Measurements from ENCODE around the gene ENOX2.
"Not testable (repeated sequence)": the region's sequence is repeated elsewhere in the genome, so short reads cannot be mapped to it uniquely, and the experiment has no call there.

Gene ENOX2

GRCh38 chrX:130826249-130826648, 76.8 kb downstream of the ENOX2 start:
- DNase-seq (ENCODE audit: low read depth in 2 of 2), result no peak

GRCh38 chrX:130825525-130825924, 77.5 kb downstream of the ENOX2 start:
- DNase-seq (ENCODE audit: low read depth in 2 of 2), result no peak

GRCh38 chrX:130819367-130819766, 83.6 kb downstream of the ENOX2 start:
- not testable (repeated sequence) for DNase-seq (ENCODE audit: low read depth in 2 of 2)

GRCh38 chrX:130813932-130814331, 89.1 kb downstream of the ENOX2 start:
- DNase-seq (ENCODE audit: low read depth in 2 of 2), result not testable (repeated sequence)

- no peak for DNase-seq (ENCODE audit: low read depth in 2 of 2)
Observed at GRCh38 chrX:130810561-130810960, 92.4 kb downstream of the ENOX2 start.

- DNase-seq (ENCODE audit: low read depth in 2 of 2), result no peak
Observed at GRCh38 chrX:130805903-130806302, 97.1 kb downstream of the ENOX2 start.

GRCh38 chrX:130803537-130803936, 99.5 kb downstream of the ENOX2 start:
- DNase-seq (ENCODE audit: low read depth in 2 of 2), result no peak

GRCh38 chrX:130801901-130802300, 101.1 kb downstream of the ENOX2 start:
- no peak for DNase-seq (ENCODE audit: low read depth in 2 of 2)

- DNase-seq (ENCODE audit: low read depth in 2 of 2), result no peak
Observed at GRCh38 chrX:130799393-130799792, 103.6 kb downstream of the ENOX2 start.

- no peak for DNase-seq (ENCODE audit: low read depth in 2 of 2)
Observed at GRCh38 chrX:130793975-130794374, 109.0 kb downstream of the ENOX2 start.

GRCh38 chrX:130791870-130792269, 111.1 kb downstream of the ENOX2 start:
- DNase-seq (ENCODE audit: low read depth in 2 of 2), result not testable (repeated sequence)

GRCh38 chrX:130789793-130790192, 113.2 kb downstream of the ENOX2 start:
- no peak for DNase-seq (ENCODE audit: low read depth in 2 of 2)

- no peak for DNase-seq (ENCODE audit: low read depth in 2 of 2)
Observed at GRCh38 chrX:130788786-130789581, 114.0 kb downstream of the ENOX2 start.

- no peak for DNase-seq (ENCODE audit: low read depth in 2 of 2)
Observed at GRCh38 chrX:130786030-130786429, 117.0 kb downstream of the ENOX2 start.

GRCh38 chrX:130778773-130779172, 124.2 kb downstream of the ENOX2 start:
- no peak for DNase-seq (ENCODE audit: low read depth in 2 of 2)

GRCh38 chrX:130775849-130776248, 127.2 kb downstream of the ENOX2 start:
- no peak for DNase-seq (ENCODE audit: low read depth in 2 of 2)

GRCh38 chrX:130772776-130773143, 130.2 kb downstream of the ENOX2 start:
- DNase-seq (ENCODE audit: low read depth in 2 of 2), result no peak

- no peak for DNase-seq (ENCODE audit: low read depth in 2 of 2)
Observed at GRCh38 chrX:130772105-130772775, 130.8 kb downstream of the ENOX2 start.

- DNase-seq (ENCODE audit: low read depth in 2 of 2), result no peak
Observed at GRCh38 chrX:130771648-130772047, 131.4 kb downstream of the ENOX2 start.

GRCh38 chrX:130771230-130771629, 131.8 kb downstream of the ENOX2 start:
- DNase-seq (ENCODE audit: low read depth in 2 of 2), result no peak

- no peak for DNase-seq (ENCODE audit: low read depth in 2 of 2)
Observed at GRCh38 chrX:130770615-130771014, 132.4 kb downstream of the ENOX2 start.

- no peak for DNase-seq (ENCODE audit: low read depth in 2 of 2)
Observed at GRCh38 chrX:130769835-130770234, 133.2 kb downstream of the ENOX2 start.

GRCh38 chrX:130758072-130758471, 144.9 kb downstream of the ENOX2 start:
- no peak for DNase-seq (ENCODE audit: low read depth in 2 of 2)

All from stimulated activated CD4-positive, alpha-beta T cell treated with anti-CD3 and anti-CD28 coated beads, Interleukin-1b, Interleukin-23, amount 100 ng/mL, for 1 hour (primary cell).